Brain microvascular endothelial cell (primary cell): ENCODE results near the gene TBC1D13.
A peak's percentile ranks its signal among the peaks of the same experiment; 100 is the strongest.

Experiments
- DNase-seq: peaks from one replicate; pipeline ENCODE4 v3.0.0-alpha.2; 2020
- H3K27ac ChIP-seq: fragments of 250-450 bp; sonication (Bioruptor Pico); 2 replicates; pipeline ENCODE4 v1.5.1; 2020; ENCODE audit warnings: mild to moderate bottlenecking, moderate library complexity
- H3K27me3 ChIP-seq: fragments of 250-450 bp; sonication (Bioruptor Pico); replicated peaks from 2 replicates; pipeline ENCODE4 v1.5.1; 2020; ENCODE audit warnings: mild to moderate bottlenecking
- H3K36me3 ChIP-seq: fragments of 250-450 bp; sonication (Bioruptor Pico); replicated peaks from 2 replicates; pipeline ENCODE4 v1.5.1; 2020; ENCODE audit warnings: mild to moderate bottlenecking
- H3K4me3 ChIP-seq: 2 replicates; pipeline ENCODE4 v1.5.1; 2011; ENCODE audit warnings: low read depth, mild to moderate bottlenecking, control low read depth, low read length, moderate library complexity
- in situ Hi-C: cut with HindIII; loops from 2 replicates; pipeline ENCODE4 v1.10.0; 2017; ENCODE audit warnings: low sequenced_read_pairs, low pct_ligation_motif_present
- TF ChIP-seq, protein P1 (sequence below): IDR thresholded peaks from 2 replicates; pipeline ENCODE4 v1.5.1; 2011; ENCODE audit warnings: low read depth, mild to moderate bottlenecking, moderate library complexity, low read length, control low read depth, inconsistent platforms; ENCODE audit errors: missing control alignments

The TBC1D13 gene

GRCh38 chr9:128810873-128811272 lies 23.8 kb downstream of the TBC1D13 start:
- no peak for DNase-seq
- Histone ChIP-seq H3K4me3 (no peak overlapping the region), H3K27ac (no peak overlapping the region), H3K36me3 (peaks cover 28% of the 10 kb centered on the region), H3K27me3 (no peaks in the 10 kb centered on the region)
- in situ Hi-C loops = no loop called here
- TF ChIP-seq, protein P1, sequence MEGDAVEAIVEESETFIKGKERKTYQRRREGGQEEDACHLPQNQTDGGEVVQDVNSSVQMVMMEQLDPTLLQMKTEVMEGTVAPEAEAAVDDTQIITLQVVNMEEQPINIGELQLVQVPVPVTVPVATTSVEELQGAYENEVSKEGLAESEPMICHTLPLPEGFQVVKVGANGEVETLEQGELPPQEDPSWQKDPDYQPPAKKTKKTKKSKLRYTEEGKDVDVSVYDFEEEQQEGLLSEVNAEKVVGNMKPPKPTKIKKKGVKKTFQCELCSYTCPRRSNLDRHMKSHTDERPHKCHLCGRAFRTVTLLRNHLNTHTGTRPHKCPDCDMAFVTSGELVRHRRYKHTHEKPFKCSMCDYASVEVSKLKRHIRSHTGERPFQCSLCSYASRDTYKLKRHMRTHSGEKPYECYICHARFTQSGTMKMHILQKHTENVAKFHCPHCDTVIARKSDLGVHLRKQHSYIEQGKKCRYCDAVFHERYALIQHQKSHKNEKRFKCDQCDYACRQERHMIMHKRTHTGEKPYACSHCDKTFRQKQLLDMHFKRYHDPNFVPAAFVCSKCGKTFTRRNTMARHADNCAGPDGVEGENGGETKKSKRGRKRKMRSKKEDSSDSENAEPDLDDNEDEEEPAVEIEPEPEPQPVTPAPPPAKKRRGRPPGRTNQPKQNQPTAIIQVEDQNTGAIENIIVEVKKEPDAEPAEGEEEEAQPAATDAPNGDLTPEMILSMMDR = no peak

GRCh38 chr9:128818099-128818838 lies 31.2 kb downstream of the TBC1D13 start, which contains the start of gene ENDOG:
TSS of gene ENDOG (plus strand) at chr9:128818500. CDS start at chr9:128818685, 185 bp downstream.
- peaks cover 22% of the 10 kb centered on the region for H3K36me3 ChIP-seq
- no peaks in the 10 kb centered on the region for H3K27me3 ChIP-seq
- H3K27ac ChIP-seq = peak within 1 kb of the TSS; percentile 37
- TF ChIP-seq, protein P1 = peak; percentile 98
- H3K4me3 ChIP-seq = peak within 1 kb of the TSS; percentile 74
- in situ Hi-C loops = no loop called here
- DNase-seq = peak; percentile 94

GRCh38 chr9:128818839-128819715 lies 32.0 kb downstream of the TBC1D13 start:
- DNase-seq = no peak
- Histone ChIP-seq H3K4me3 (peak overlapping the region; percentile 74), H3K27me3 (no peaks in the 10 kb centered on the region), H3K36me3 (peaks cover 30% of the 10 kb centered on the region), H3K27ac (no peak overlapping the region)
- TF ChIP-seq, protein P1 = no peak
- in situ Hi-C loops = no loop called here

DNA sequence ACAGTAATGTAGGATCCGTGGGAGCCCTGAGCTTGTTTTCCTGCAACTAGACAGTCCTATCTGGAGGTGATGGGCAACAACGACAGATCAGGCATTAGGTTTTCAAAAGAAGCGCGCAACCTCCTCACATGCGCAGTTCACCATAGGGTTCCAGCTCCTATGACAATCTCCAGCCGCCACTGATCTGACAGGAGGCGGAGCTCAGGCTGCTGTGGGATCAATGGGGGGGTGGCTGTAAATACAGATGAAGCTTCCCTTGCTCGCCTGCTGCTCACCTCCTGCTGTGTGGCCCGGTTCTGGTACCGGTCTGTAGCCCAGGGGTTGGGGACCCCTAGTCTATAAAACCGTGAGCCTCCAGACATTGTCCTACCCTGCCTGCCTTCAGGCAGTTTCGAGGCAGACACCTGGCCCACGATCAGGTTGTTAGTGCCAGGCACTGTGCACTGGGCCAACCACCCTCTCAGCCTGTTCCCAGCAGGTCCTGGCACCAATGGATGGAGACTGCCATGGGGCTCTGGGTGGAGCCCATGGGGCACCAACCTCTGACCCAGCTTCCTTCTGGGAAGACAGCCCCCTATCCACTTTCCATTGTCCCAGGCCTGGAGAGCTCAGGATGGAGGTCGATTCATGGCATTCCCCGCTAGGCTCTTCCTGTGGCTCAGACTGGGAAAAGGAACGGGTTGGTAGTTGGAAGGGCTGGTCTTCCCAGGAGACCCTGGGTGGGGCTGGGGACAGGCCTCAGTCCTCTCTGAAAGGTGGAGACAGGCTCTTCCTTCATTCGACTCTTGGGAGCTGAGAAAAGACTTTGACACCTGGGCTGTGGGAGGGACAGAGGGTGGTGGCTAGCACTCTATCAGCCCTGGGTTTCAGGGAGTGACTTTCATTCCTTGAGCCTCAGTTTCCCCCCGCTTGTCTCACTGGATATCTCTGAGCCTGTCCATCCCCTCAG lies 32.9 kb downstream of the TBC1D13 start:
- no peak overlapping the region for H3K4me3 ChIP-seq

More for the DNA sequence above, 32.9 kb downstream of the TBC1D13 start:
- in situ Hi-C loops = no loop called here
- DNase-seq = no peak
- TF ChIP-seq, protein P1 = no peak
- no peaks in the 10 kb centered on the region for H3K27me3 ChIP-seq
- H3K27ac ChIP-seq = no peak overlapping the region
- peaks cover 40% of the 10 kb centered on the region for H3K36me3 ChIP-seq
